SIG-M5 treated with dmso at 0.1 percent for 504 hours (cell line): ENCODE data around the gene SYNE2.

Source experiments
- DNase-seq: peaks from one replicate; lab custom pipeline; 2025; ENCODE audit not compliant: unreplicated experiment; lab: John Stamatoyannopoulos, UW

Gene SYNE2

GRCh38 chr14:64069634-64070359 lies 217.0 kb downstream of the SYNE2 start:
- DNase-seq: no peak

- DNase-seq: no peak
Measured at GRCh38 chr14:64074961-64075612, 222.3 kb downstream of the SYNE2 start.

GRCh38 chr14:64075613-64076005 lies 222.8 kb downstream of the SYNE2 start:
- no peak for DNase-seq

GRCh38 chr14:64080452-64080851 lies 227.6 kb downstream of the SYNE2 start:
- DNase-seq: no peak

GRCh38 chr14:64081174-64081746 lies 228.5 kb downstream of the SYNE2 start:
- no peak for DNase-seq

- DNase-seq: no peak
Measured at GRCh38 chr14:64082837-64083236, 230.0 kb downstream of the SYNE2 start.

- no peak for DNase-seq
Measured at GRCh38 chr14:64088647-64088964, 235.8 kb downstream of the SYNE2 start.

- no peak for DNase-seq
Measured at GRCh38 chr14:64089920-64090319, 237.1 kb downstream of the SYNE2 start.

GRCh38 chr14:64091217-64091616 lies 238.4 kb downstream of the SYNE2 start:
- no peak for DNase-seq

- no peak for DNase-seq
Measured at GRCh38 chr14:64092338-64092737, 239.5 kb downstream of the SYNE2 start.

GRCh38 chr14:64092940-64093339 lies 240.1 kb downstream of the SYNE2 start:
- peak; percentile 50 for DNase-seq

- no peak for DNase-seq
Measured at GRCh38 chr14:64095620-64096019, 242.8 kb downstream of the SYNE2 start.

- DNase-seq: no peak
Measured at GRCh38 chr14:64098120-64098519, 245.3 kb downstream of the SYNE2 start.

- DNase-seq: no peak
Measured at GRCh38 chr14:64107438-64107837, 254.6 kb downstream of the SYNE2 start.

GRCh38 chr14:64109819-64110554 lies 257.2 kb downstream of the SYNE2 start:
- DNase-seq: no peak

GRCh38 chr14:64110802-64111201 lies 258.0 kb downstream of the SYNE2 start:
- DNase-seq: no peak

- no peak for DNase-seq
Measured at GRCh38 chr14:64112867-64113678, 260.3 kb downstream of the SYNE2 start.

GRCh38 chr14:64114166-64114565 lies 261.4 kb downstream of the SYNE2 start:
- peak; percentile 70 for DNase-seq

GRCh38 chr14:64114796-64115195 lies 262.0 kb downstream of the SYNE2 start:
- no peak for DNase-seq

GRCh38 chr14:64115401-64115800 lies 262.6 kb downstream of the SYNE2 start:
- no peak for DNase-seq
